HEK293 (cell line): ENCODE measurements around the gene SPRED2.

Experiments used
- GLI4 ChIP-seq: fragments of 450-650 bp; formaldehyde crosslinking; IDR thresholded peaks from 2 replicates; pipeline ENCODE4 v1.5.1; 2016; ENCODE audit warnings: missing biosample characterization, missing genetic modification characterization
- HOXC10 ChIP-seq: sonication (generic); formaldehyde crosslinking; IDR thresholded peaks from 2 replicates; pipeline ENCODE4 v1.8.1; 2023; ENCODE audit warnings: mild to moderate bottlenecking, missing genetic modification reagents
- KLF16 ChIP-seq: fragments of 450-650 bp; formaldehyde crosslinking; IDR thresholded peaks from 2 replicates; pipeline ENCODE4 v1.5.1; 2017; ENCODE audit warnings: missing biosample characterization, missing genetic modification characterization
- MEIS1 ChIP-seq: sonication (generic); formaldehyde crosslinking; IDR thresholded peaks from 2 replicates; pipeline ENCODE4 v1.8.1; 2022; ENCODE audit warnings: missing genetic modification reagents, mild to moderate bottlenecking, borderline replicate concordance
- OSR2 ChIP-seq: fragments of 450-650 bp; formaldehyde crosslinking; IDR thresholded peaks from 2 replicates; pipeline ENCODE4 v1.5.1; 2016; ENCODE audit warnings: missing biosample characterization, missing genetic modification characterization
- PRDM1 ChIP-seq: fragments of 450-650 bp; formaldehyde crosslinking; IDR thresholded peaks from 2 replicates; pipeline ENCODE4; 2016; ENCODE audit warnings: missing biosample characterization, missing genetic modification characterization
- REPIN1 ChIP-seq: fragments of 450-650 bp; formaldehyde crosslinking; IDR thresholded peaks from 2 replicates; pipeline ENCODE4 v1.5.1; 2017; ENCODE audit warnings: missing biosample characterization, missing genetic modification characterization, low read depth
- ZBTB8A ChIP-seq: fragments of 450-650 bp; formaldehyde crosslinking; IDR thresholded peaks from 2 replicates; pipeline ENCODE4 v1.5.1; 2016; ENCODE audit warnings: missing biosample characterization, missing genetic modification characterization
- ZFP41 ChIP-seq: fragments of 450-650 bp; formaldehyde crosslinking; IDR thresholded peaks from 2 replicates; pipeline ENCODE4 v1.5.1; 2016; ENCODE audit warnings: missing biosample characterization, missing genetic modification characterization, borderline replicate concordance
- ZNF155 ChIP-seq: fragments of 450-650 bp; formaldehyde crosslinking; IDR thresholded peaks from 2 replicates; pipeline ENCODE4 v1.5.1; 2016; ENCODE audit warnings: missing biosample characterization, missing genetic modification characterization
- ZNF211 ChIP-seq: fragments of 450-650 bp; formaldehyde crosslinking; IDR thresholded peaks from 2 replicates; pipeline ENCODE4 v1.5.1; 2016; ENCODE audit warnings: low read depth, missing biosample characterization, missing genetic modification characterization
- ZNF248 ChIP-seq: fragments of 450-650 bp; formaldehyde crosslinking; IDR thresholded peaks from 2 replicates; pipeline ENCODE4 v1.5.1; 2017; ENCODE audit warnings: missing biosample characterization, missing genetic modification characterization
- ZNF266 ChIP-seq: fragments of 450-650 bp; formaldehyde crosslinking; IDR thresholded peaks from 2 replicates; pipeline ENCODE4 v1.5.1; 2016; ENCODE audit warnings: missing biosample characterization, missing genetic modification characterization, low read depth
- ZNF514 ChIP-seq: fragments of 450-650 bp; formaldehyde crosslinking; IDR thresholded peaks from 2 replicates; pipeline ENCODE4 v1.5.1; 2016; ENCODE audit warnings: missing biosample characterization, missing genetic modification characterization
- ZNF555 ChIP-seq: fragments of 450-650 bp; formaldehyde crosslinking; conservative IDR thresholded peaks from 2 replicates; pipeline ENCODE4 v1.5.1; 2017; ENCODE audit warnings: missing biosample characterization, mild to moderate bottlenecking, missing genetic modification characterization, inconsistent platforms
- ZNF571 ChIP-seq: fragments of 450-650 bp; formaldehyde crosslinking; IDR thresholded peaks from 2 replicates; pipeline ENCODE4 v1.5.0; 2017; ENCODE audit warnings: missing biosample characterization, missing genetic modification characterization
- ZNF596 ChIP-seq: fragments of 450-650 bp; IDR thresholded peaks from 2 replicates; pipeline ENCODE4 v1.5.0; 2018; ENCODE audit warnings: missing biosample characterization, mild to moderate bottlenecking, missing genetic modification characterization, moderate library complexity
- ZNF664 ChIP-seq: fragments of 450-650 bp; formaldehyde crosslinking; IDR thresholded peaks from 2 replicates; pipeline ENCODE4 v1.5.1; 2016; ENCODE audit warnings: missing biosample characterization, missing genetic modification characterization
- ZNF768 ChIP-seq: fragments of 450-650 bp; formaldehyde crosslinking; IDR thresholded peaks from 2 replicates; pipeline ENCODE4 v1.5.1; 2018; ENCODE audit warnings: missing biosample characterization, mild to moderate bottlenecking, missing genetic modification characterization
- ZNF791 ChIP-seq: fragments of 450-650 bp; formaldehyde crosslinking; IDR thresholded peaks from 2 replicates; pipeline ENCODE4 v1.5.1; 2016; ENCODE audit warnings: missing biosample characterization, missing genetic modification characterization
- ZSCAN16 ChIP-seq: fragments of 450-650 bp; formaldehyde crosslinking; IDR thresholded peaks from 2 replicates; pipeline ENCODE4 v1.5.1; 2016; ENCODE audit warnings: missing biosample characterization, missing genetic modification characterization
- ZXDB ChIP-seq: fragments of 450-650 bp; formaldehyde crosslinking; IDR thresholded peaks from 2 replicates; pipeline ENCODE4 v1.5.1; 2016; ENCODE audit warnings: missing biosample characterization, missing genetic modification characterization
- TF ChIP-seq, protein P1 (sequence below): fragments of 450-650 bp; formaldehyde crosslinking; IDR thresholded peaks from 2 replicates; pipeline ENCODE4 v1.5.1; 2016; ENCODE audit warnings: missing biosample characterization, missing genetic modification characterization
- TF ChIP-seq, protein P2 (sequence below): fragments of 450-650 bp; formaldehyde crosslinking; IDR thresholded peaks from 2 replicates; pipeline ENCODE4 v1.5.1; 2016; ENCODE audit warnings: missing biosample characterization, missing genetic modification characterization, borderline replicate concordance
- TF ChIP-seq, protein P3 (sequence below): fragments of 450-650 bp; formaldehyde crosslinking; IDR thresholded peaks from 2 replicates; pipeline ENCODE4 v1.5.1; 2017; ENCODE audit warnings: missing biosample characterization, missing genetic modification characterization
- TF ChIP-seq, protein P4 (sequence below): fragments of 450-650 bp; formaldehyde crosslinking; IDR thresholded peaks from 2 replicates; pipeline ENCODE4 v1.5.1; 2016; ENCODE audit warnings: missing biosample characterization, missing genetic modification characterization
- TF ChIP-seq, protein P5 (sequence below): fragments of 450-650 bp; formaldehyde crosslinking; conservative IDR thresholded peaks from 2 replicates; pipeline ENCODE4 v1.5.1; 2016; ENCODE audit warnings: low read depth, missing biosample characterization, missing genetic modification characterization

Gene SPRED2

DNA sequence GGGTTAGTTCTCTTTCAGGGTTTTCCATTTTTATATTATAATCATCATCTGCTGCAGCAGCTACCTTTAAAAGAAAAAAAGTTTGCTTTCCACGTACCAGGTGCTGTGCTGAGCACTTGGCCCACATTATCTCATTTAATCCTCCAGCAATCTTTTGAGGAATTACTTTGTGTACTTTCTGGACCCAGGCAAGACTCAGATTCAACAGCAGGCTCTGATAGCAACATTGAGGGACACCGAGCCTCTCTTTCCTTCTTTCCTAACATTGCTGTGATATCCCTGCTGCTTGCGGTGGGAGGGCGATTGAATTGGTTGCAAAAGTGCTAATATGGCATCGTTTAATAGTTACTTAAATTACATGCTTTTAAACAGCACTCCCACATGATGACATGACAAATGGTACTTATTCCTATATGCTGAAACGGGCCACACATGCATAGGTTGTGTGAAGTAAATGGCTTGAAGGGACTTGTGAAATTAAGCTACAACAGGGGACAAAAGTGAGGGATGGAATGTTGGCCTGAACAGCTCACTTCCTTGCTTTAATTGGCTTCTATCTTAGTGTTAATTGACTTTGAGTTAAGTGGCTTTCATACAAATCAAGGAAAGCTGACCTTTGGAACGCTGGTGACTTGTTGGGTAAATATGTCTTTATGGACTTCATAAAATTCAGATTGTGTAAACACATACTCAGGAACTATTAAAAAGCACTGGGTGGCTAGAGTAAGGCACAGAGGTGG is 21.2 kb downstream of the SPRED2 start (continued):
- TF ChIP-seq ZFP41 (no peak), OSR2 (peak; percentile 74; the same call in 1 of the 2 replicates), ZXDB (tag by site-specific recombination) (no peak), ZNF248 (tag by site-specific recombination) (no peak), MEIS1 (CRISPR knock-in tag) (no peak), REPIN1 (tag by site-specific recombination) (no peak), ZNF664 (peak; percentile 53), GLI4 (tag by site-specific recombination) (no peak), KLF16 (no peak), ZNF596 (tag by site-specific recombination) (no peak), ZNF571 (tag by site-specific recombination) (no peak), ZNF155 (no peak), ZNF555 (no peak), HOXC10 (CRISPR knock-in tag) (no peak), ZSCAN16 (peak; percentile 93), ZNF768 (no peak), ZNF211 (tag by site-specific recombination) (no peak), PRDM1 (tag by site-specific recombination) (no peak), ZNF791 (tag by site-specific recombination) (no peak), ZBTB8A (tag by site-specific recombination) (no peak), ZNF266 (tag by site-specific recombination) (no peak), ZNF514 (no peak)
- TF ChIP-seq, protein P1, sequence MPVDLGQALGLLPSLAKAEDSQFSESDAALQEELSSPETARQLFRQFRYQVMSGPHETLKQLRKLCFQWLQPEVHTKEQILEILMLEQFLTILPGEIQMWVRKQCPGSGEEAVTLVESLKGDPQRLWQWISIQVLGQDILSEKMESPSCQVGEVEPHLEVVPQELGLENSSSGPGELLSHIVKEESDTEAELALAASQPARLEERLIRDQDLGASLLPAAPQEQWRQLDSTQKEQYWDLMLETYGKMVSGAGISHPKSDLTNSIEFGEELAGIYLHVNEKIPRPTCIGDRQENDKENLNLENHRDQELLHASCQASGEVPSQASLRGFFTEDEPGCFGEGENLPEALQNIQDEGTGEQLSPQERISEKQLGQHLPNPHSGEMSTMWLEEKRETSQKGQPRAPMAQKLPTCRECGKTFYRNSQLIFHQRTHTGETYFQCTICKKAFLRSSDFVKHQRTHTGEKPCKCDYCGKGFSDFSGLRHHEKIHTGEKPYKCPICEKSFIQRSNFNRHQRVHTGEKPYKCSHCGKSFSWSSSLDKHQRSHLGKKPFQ (tag by site-specific recombination): no peak
- TF ChIP-seq, protein P2, sequence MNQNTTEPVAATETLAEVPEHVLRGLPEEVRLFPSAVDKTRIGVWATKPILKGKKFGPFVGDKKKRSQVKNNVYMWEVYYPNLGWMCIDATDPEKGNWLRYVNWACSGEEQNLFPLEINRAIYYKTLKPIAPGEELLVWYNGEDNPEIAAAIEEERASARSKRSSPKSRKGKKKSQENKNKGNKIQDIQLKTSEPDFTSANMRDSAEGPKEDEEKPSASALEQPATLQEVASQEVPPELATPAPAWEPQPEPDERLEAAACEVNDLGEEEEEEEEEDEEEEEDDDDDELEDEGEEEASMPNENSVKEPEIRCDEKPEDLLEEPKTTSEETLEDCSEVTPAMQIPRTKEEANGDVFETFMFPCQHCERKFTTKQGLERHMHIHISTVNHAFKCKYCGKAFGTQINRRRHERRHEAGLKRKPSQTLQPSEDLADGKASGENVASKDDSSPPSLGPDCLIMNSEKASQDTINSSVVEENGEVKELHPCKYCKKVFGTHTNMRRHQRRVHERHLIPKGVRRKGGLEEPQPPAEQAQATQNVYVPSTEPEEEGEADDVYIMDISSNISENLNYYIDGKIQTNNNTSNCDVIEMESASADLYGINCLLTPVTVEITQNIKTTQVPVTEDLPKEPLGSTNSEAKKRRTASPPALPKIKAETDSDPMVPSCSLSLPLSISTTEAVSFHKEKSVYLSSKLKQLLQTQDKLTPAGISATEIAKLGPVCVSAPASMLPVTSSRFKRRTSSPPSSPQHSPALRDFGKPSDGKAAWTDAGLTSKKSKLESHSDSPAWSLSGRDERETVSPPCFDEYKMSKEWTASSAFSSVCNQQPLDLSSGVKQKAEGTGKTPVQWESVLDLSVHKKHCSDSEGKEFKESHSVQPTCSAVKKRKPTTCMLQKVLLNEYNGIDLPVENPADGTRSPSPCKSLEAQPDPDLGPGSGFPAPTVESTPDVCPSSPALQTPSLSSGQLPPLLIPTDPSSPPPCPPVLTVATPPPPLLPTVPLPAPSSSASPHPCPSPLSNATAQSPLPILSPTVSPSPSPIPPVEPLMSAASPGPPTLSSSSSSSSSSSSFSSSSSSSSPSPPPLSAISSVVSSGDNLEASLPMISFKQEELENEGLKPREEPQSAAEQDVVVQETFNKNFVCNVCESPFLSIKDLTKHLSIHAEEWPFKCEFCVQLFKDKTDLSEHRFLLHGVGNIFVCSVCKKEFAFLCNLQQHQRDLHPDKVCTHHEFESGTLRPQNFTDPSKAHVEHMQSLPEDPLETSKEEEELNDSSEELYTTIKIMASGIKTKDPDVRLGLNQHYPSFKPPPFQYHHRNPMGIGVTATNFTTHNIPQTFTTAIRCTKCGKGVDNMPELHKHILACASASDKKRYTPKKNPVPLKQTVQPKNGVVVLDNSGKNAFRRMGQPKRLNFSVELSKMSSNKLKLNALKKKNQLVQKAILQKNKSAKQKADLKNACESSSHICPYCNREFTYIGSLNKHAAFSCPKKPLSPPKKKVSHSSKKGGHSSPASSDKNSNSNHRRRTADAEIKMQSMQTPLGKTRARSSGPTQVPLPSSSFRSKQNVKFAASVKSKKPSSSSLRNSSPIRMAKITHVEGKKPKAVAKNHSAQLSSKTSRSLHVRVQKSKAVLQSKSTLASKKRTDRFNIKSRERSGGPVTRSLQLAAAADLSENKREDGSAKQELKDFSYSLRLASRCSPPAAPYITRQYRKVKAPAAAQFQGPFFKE (tag by site-specific recombination): no peak
- TF ChIP-seq, protein P3, sequence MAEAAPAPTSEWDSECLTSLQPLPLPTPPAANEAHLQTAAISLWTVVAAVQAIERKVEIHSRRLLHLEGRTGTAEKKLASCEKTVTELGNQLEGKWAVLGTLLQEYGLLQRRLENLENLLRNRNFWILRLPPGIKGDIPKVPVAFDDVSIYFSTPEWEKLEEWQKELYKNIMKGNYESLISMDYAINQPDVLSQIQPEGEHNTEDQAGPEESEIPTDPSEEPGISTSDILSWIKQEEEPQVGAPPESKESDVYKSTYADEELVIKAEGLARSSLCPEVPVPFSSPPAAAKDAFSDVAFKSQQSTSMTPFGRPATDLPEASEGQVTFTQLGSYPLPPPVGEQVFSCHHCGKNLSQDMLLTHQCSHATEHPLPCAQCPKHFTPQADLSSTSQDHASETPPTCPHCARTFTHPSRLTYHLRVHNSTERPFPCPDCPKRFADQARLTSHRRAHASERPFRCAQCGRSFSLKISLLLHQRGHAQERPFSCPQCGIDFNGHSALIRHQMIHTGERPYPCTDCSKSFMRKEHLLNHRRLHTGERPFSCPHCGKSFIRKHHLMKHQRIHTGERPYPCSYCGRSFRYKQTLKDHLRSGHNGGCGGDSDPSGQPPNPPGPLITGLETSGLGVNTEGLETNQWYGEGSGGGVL (tag by site-specific recombination): no peak
- TF ChIP-seq, protein P4, sequence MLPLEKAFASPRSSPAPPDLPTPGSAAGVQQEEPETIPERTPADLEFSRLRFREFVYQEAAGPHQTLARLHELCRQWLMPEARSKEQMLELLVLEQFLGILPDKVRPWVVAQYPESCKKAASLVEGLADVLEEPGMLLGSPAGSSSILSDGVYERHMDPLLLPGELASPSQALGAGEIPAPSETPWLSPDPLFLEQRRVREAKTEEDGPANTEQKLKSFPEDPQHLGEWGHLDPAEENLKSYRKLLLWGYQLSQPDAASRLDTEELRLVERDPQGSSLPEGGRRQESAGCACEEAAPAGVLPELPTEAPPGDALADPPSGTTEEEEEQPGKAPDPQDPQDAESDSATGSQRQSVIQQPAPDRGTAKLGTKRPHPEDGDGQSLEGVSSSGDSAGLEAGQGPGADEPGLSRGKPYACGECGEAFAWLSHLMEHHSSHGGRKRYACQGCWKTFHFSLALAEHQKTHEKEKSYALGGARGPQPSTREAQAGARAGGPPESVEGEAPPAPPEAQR: no peak
- TF ChIP-seq, protein P5, sequence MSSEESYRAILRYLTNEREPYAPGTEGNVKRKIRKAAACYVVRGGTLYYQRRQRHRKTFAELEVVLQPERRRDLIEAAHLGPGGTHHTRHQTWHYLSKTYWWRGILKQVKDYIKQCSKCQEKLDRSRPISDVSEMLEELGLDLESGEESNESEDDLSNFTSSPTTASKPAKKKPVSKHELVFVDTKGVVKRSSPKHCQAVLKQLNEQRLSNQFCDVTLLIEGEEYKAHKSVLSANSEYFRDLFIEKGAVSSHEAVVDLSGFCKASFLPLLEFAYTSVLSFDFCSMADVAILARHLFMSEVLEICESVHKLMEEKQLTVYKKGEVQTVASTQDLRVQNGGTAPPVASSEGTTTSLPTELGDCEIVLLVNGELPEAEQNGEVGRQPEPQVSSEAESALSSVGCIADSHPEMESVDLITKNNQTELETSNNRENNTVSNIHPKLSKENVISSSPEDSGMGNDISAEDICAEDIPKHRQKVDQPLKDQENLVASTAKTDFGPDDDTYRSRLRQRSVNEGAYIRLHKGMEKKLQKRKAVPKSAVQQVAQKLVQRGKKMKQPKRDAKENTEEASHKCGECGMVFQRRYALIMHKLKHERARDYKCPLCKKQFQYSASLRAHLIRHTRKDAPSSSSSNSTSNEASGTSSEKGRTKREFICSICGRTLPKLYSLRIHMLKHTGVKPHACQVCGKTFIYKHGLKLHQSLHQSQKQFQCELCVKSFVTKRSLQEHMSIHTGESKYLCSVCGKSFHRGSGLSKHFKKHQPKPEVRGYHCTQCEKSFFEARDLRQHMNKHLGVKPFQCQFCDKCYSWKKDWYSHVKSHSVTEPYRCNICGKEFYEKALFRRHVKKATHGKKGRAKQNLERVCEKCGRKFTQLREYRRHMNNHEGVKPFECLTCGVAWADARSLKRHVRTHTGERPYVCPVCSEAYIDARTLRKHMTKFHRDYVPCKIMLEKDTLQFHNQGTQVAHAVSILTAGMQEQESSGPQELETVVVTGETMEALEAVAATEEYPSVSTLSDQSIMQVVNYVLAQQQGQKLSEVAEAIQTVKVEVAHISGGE: no peak
